BJ (cell line): ENCODE results near the gene DAD1. TPM values are rescaled to one million over a fixed set of nuclear protein-coding genes. Genes with fewer than 3 reads are reported as not detected.
"Not testable (repeated sequence)": the region's sequence is repeated elsewhere in the genome, so short reads cannot be mapped to it uniquely, and the experiment has no call there.

Experiments
- CTCF ChIA-PET: fragments of 350-600 bp; formaldehyde crosslinking; extraction: SDS; loops from one replicate; lab custom pipeline; 2021; ENCODE audit warnings: antibody characterized with exemption, inconsistent platforms; lab: Yijun Ruan, JAX
- POLR2A ChIA-PET: fragments of 300-600 bp; sonication (Branson Sonifier 250); formaldehyde crosslinking; extraction: SDS; loops from one replicate; lab custom pipeline; 2021; ENCODE audit warnings: antibody characterized with exemption; lab: Charles Lee
- DNase-seq: peaks from one replicate; pipeline ENCODE4 v3.0.0-alpha.2; 2011; ENCODE audit warnings: low read depth
- H3K27me3 ChIP-seq: 2 replicates; pipeline ENCODE4 v1.6.0; 2011; ENCODE audit warnings: low read length; ENCODE audit not compliant: control insufficient read depth, insufficient read depth
- H3K36me3 ChIP-seq: 2 replicates; pipeline ENCODE4 v1.5.1; 2011; ENCODE audit warnings: low read length; ENCODE audit not compliant: control insufficient read depth, insufficient read depth
- H3K4me3 ChIP-seq: 2 replicates; pipeline ENCODE4 v1.5.1; 2011; ENCODE audit warnings: low read depth, mild to moderate bottlenecking, control low read depth, low read length
- polyA plus RNA-seq: library from polyadenylated mRNA; depleted of rRNA; stranded (reverse); fragments of >200 nt; gene quantifications from 2 replicates; pipeline ENCODE4 v1.2.3, GENCODE V29; 2011
- TF ChIP-seq, protein P1 (sequence below): IDR thresholded peaks from 2 replicates; pipeline ENCODE4 v1.5.1; 2011; ENCODE audit warnings: low read depth, mild to moderate bottlenecking, control low read depth, inconsistent platforms, low read length, moderate library complexity; ENCODE audit not compliant: insufficient read depth

DAD1 gene
- polyA plus RNA-seq, 1 experiment = 383 TPM

DNA sequence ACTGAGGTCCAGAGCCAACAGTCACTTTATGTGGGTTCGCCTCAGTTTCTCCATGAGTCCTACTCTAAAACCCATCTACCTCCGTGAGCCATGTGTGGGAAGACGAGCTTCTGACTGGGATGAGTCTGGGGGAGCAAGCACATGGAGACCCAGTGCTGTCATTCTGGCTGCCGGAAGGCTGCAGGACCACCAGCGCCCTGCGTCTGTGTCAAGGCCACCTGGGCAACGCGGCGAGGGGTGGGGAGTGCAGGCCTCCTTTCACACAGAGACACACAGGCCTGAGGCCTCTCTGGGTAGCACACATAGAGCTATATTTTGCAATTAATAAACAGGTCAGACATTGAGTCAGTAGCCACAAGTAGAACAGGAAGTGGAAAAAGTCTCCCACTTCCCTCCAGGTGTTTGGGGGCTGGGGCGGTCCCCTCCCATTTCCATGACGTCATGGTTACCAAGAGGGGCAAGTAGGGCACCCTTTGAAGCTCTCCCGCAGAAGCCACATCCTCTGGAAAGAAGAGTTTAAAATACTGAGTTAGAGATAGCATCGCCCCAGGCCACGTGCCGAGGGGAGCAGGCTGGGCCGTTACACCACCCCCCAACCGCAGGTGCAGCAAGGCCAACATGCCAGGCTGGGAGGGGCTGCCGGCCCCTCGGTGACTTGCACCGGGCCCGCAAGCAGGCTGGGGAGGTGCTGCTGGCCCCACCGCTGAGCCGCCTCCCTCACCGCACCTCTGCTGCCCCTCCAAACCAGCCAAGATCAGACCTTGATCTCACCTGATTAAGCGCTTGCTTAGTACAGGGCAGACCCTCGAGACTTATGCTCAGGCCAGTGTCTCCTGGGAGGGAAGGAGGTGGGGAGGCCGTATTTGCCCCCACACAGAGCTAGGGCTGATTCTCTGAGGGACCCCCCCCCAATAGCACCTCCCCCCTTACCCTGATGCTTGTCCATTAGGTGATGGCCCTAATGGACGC, 32.7 kb downstream of the DAD1 start:
- H3K27me3 ChIP-seq = no peaks in the 10 kb centered on the region
- H3K4me3 ChIP-seq = no peak overlapping the region
- CTCF ChIA-PET = interaction anchor here (0.6 to 3.1 kb wide), 56 partner anchors 9 to 738 kb away, joined by 3 to 36 read pairs (median 4); partner anchors contain the start of genes MMP14 and SLC7A7
- POLR2A ChIA-PET = no interaction called here
- DNase-seq = no peak
- H3K36me3 ChIP-seq = no peaks in the 10 kb centered on the region
- TF ChIP-seq, protein P1, sequence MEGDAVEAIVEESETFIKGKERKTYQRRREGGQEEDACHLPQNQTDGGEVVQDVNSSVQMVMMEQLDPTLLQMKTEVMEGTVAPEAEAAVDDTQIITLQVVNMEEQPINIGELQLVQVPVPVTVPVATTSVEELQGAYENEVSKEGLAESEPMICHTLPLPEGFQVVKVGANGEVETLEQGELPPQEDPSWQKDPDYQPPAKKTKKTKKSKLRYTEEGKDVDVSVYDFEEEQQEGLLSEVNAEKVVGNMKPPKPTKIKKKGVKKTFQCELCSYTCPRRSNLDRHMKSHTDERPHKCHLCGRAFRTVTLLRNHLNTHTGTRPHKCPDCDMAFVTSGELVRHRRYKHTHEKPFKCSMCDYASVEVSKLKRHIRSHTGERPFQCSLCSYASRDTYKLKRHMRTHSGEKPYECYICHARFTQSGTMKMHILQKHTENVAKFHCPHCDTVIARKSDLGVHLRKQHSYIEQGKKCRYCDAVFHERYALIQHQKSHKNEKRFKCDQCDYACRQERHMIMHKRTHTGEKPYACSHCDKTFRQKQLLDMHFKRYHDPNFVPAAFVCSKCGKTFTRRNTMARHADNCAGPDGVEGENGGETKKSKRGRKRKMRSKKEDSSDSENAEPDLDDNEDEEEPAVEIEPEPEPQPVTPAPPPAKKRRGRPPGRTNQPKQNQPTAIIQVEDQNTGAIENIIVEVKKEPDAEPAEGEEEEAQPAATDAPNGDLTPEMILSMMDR = no peak

DNA sequence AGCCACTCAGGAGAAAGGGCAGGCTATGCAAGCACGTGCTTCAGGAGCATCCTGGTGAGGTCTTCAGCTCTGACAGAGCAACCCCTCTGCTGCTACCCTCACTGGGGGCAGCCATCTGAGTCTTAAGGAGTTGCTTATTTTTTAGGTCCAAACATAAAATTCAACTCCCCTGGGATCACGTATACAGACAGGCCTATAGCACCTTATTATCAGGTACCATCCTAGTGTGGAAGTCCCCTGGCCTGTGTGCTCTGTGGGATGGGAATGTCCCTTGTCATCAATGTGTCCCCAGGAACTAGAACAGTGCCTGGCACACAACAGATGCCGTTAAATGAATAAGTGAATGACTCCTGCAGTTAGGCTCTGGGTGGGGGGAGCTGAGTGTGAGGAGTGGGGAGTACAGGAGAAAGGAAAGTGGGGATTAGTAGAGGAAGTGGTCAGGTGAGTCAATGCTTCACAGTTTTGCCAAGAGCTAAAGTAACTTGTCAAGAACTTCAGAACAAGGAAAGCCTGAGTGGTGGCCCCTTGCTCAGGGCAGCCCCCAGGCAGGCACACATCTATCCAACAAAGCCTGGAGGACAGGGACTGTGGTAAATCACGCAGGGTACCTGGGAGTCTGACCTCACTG, 33.5 kb downstream of the DAD1 start:
- POLR2A ChIA-PET = interaction anchor here (0.6 kb wide), 1 partner anchor 53 kb away, joined by 3 read pairs; no protein-coding TSS in a partner anchor
- CTCF ChIA-PET = interaction anchor here (0.6 to 3.1 kb wide), 27 partner anchors 9 to 521 kb away, joined by 3 to 36 read pairs (median 7); no protein-coding TSS in a partner anchor
- DNase-seq = no peak
- Histone ChIP-seq H3K27me3 (no peaks in the 10 kb centered on the region), H3K36me3 (no peaks in the 10 kb centered on the region), H3K4me3 (no peak overlapping the region)
- TF ChIP-seq, protein P1 = no peak

DNA sequence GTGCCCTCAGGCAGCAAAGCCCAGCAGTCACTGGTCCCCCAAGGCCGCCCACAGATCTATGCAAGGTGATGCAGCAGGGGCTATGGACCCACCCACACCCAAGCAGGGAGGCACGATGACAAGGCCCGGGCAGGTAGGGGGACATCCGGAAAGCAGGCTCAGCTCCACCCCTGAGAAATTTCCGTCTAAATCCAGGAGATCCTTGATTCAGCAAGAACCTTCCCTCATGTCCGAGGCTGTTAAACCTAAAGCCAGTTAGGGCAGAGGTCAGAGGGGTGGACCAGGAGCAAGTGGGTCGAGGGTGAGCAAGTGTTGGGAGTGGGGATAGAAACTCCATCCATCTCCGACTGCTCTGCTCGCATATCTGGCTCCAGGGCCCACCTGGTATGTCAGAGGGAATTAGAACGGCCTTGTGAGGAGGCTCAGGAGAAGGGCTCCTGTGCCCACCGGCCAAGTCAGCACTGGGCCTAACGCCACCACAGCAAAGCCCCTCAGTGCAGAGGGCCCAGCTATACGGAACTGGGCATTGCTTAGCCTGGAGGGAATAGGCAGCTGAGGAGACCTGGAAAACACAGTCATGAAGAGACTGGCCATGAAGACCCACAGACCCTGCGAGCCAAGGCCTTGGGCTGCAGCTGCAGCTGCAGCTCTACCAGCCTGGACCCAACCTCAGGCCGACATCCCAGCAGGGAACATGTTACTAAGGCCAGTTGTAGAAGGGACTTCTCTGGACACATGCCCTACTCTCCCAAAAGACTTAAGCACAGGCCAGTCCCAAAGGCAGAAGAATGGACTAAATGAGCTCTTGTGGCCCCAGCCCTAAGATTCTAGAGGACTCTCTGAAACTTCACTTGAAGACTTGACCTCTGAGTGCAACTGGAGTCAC, 34.3 kb downstream of the DAD1 start:
- TF ChIP-seq, protein P1 = no peak
- POLR2A ChIA-PET = interaction anchor here (0.6 kb wide), 1 partner anchor 52 kb away, joined by 3 read pairs; no protein-coding TSS in a partner anchor
- no peak for DNase-seq
- no peaks in the 10 kb centered on the region for H3K27me3 ChIP-seq
- CTCF ChIA-PET = interaction anchor here (0.7 to 3.1 kb wide), 9 partner anchors 8 to 522 kb away, joined by 3 to 36 read pairs (median 17); no protein-coding TSS in a partner anchor
- no peak overlapping the region for H3K4me3 ChIP-seq
- H3K36me3 ChIP-seq = no peaks in the 10 kb centered on the region

DNA sequence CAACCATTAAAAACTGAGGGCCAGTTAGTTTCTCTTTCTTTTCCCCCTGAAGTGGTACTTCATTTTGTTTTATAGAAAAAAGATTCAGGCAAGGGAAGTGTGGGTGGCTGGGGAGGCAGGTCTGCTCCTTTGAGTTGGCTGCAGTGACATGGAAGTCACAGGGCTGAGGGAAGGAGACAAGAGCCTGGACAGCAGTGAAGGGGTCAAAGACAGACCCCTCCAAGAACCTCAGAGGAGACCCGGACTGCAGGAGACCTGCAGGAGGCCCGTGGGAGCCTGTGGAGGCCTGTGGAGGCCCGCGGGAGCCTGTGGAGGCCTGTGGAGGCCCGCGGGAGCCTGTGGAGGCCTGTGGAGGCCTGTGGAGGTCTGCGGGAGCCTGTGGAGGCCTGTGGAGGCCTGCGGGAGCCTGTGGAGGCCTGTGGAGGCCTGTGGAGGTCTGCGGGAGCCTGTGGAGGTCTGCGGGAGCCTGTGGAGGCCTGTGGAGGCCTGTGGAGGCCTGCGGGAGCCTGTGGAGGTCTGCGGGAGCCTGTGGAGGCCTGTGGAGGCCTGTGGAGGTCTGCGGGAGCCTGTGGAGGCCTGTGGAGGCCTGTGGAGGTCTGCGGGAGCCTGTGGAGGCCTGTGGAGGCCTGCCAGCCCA, 35.0 kb downstream of the DAD1 start:
- H3K27me3 ChIP-seq, DNase-seq, H3K4me3 ChIP-seq, H3K36me3 ChIP-seq, POLR2A ChIA-PET, CTCF ChIA-PET: not testable (repeated sequence)

DNA sequence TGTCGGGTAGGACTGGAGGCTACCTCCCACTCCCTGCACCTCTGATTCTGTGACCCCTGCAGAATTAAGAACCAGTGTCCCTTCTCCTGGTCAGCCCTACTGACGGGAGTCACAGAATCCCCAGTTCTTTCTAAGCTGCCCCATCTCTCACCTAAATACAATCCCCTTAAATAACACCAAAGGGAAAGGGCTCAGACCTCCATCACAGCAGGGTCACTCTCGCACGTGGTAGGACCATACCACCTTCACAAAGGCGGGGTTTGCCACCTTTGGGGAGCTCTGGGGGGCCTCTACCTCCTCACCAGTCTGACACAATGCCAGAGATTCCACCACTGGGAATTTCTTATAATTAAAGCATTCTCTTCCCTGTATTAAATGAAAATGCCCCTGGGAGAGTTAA, 35.6 kb downstream of the DAD1 start:
- DNase-seq = no peak
- no peaks in the 10 kb centered on the region for H3K36me3 ChIP-seq
- no peak overlapping the region for H3K4me3 ChIP-seq
- CTCF ChIA-PET = interaction anchor here (0.7 to 3.4 kb wide), 4 partner anchors 39 to 304 kb away, joined by 3 to 9 read pairs (median 4); no protein-coding TSS in a partner anchor
- POLR2A ChIA-PET = interaction anchor here (0.5 kb wide), 1 partner anchor 43 kb away, joined by 16 read pairs; no protein-coding TSS in a partner anchor
- no peaks in the 10 kb centered on the region for H3K27me3 ChIP-seq
- TF ChIP-seq, protein P1 = no peak
